HepG2 (cell line): Measurements from ENCODE around the gene ZMIZ1. TPM values are rescaled to one million over a fixed set of nuclear protein-coding genes. Genes with fewer than 3 reads are reported as not detected.

Source experiments
- EHMT2 ChIP-seq: fragments of 200-600 bp; sonication (generic); IDR thresholded peaks from 2 replicates; pipeline ENCODE4 v1.7.0; 2017; ENCODE audit warnings: antibody characterized with exemption, low read depth, low read length, borderline replicate concordance
- FOXP1 ChIP-seq, 2 experiments: fragments of 450-650 bp in 1 of 2; IDR thresholded peaks; 2 replicates each; pipeline ENCODE4 v1.6.1; 2017 to 2018; ENCODE audit warnings: antibody characterized with exemption in 1 of 2
- HDAC1 ChIP-seq: sonication (generic); formaldehyde crosslinking; IDR thresholded peaks from 2 replicates; pipeline ENCODE4 v1.5.1; 2020; ENCODE audit warnings: mild to moderate bottlenecking, missing genetic modification reagents
- HOXA7 ChIP-seq: sonication (generic); formaldehyde crosslinking; IDR thresholded peaks from 2 replicates; pipeline ENCODE4 v1.8.1; 2022; ENCODE audit warnings: mild to moderate bottlenecking, missing genetic modification reagents, moderate library complexity
- HOXA9 ChIP-seq: sonication (generic); formaldehyde crosslinking; IDR thresholded peaks from 2 replicates; pipeline ENCODE4 v1.8.1; 2022; ENCODE audit warnings: missing genetic modification reagents, mild to moderate bottlenecking, moderate library complexity, borderline replicate concordance
- MTA3 ChIP-seq: sonication (generic); formaldehyde crosslinking; IDR thresholded peaks from 2 replicates; pipeline ENCODE4 v1.4.0; 2020; ENCODE audit warnings: missing genetic modification reagents
- MTF1 ChIP-seq: sonication (generic); formaldehyde crosslinking; IDR thresholded peaks from 2 replicates; pipeline ENCODE4 v1.5.0; 2020; ENCODE audit warnings: missing genetic modification reagents
- NCOA2 ChIP-seq: sonication (generic); formaldehyde crosslinking; IDR thresholded peaks from 2 replicates; pipeline ENCODE4 v1.8.0; 2022; ENCODE audit warnings: inconsistent platforms
- NCOA5 ChIP-seq: sonication (generic); formaldehyde crosslinking; IDR thresholded peaks from 2 replicates; pipeline ENCODE4 v1.4.0; 2020; ENCODE audit warnings: missing genetic modification reagents
- NPAS2 ChIP-seq: sonication (generic); formaldehyde crosslinking; IDR thresholded peaks from 2 replicates; pipeline ENCODE4 v1.8.0; 2022; ENCODE audit warnings: mild to moderate bottlenecking, missing genetic modification reagents, borderline replicate concordance
- PAWR ChIP-seq: sonication (generic); formaldehyde crosslinking; IDR thresholded peaks from 2 replicates; pipeline ENCODE4 v1.4.0; 2020; ENCODE audit warnings: missing genetic modification reagents, mild to moderate bottlenecking, borderline replicate concordance
- PAX8 ChIP-seq: sonication (generic); formaldehyde crosslinking; IDR thresholded peaks from 2 replicates; pipeline ENCODE4 v1.8.0; 2022; ENCODE audit warnings: mild to moderate bottlenecking, missing genetic modification reagents, borderline replicate concordance
- RXRB ChIP-seq: IDR thresholded peaks from 2 replicates; pipeline ENCODE4 v1.6.1; 2016; ENCODE audit warnings: borderline replicate concordance, missing genetic modification reagents, missing compliant biosample characterization
- TARDBP ChIP-seq: sonication (generic); formaldehyde crosslinking; IDR thresholded peaks from 2 replicates; pipeline ENCODE4 v1.8.0; 2022; ENCODE audit warnings: mild to moderate bottlenecking, missing genetic modification reagents
- XBP1 ChIP-seq: sonication (generic); formaldehyde crosslinking; IDR thresholded peaks from 2 replicates; pipeline ENCODE4 v1.5.0; 2020; ENCODE audit warnings: missing genetic modification reagents
- ZNF136 ChIP-seq: sonication (generic); formaldehyde crosslinking; IDR thresholded peaks from 2 replicates; pipeline ENCODE4 v1.8.1; 2022; ENCODE audit warnings: low read depth, mild to moderate bottlenecking, moderate library complexity, missing genetic modification reagents
- polyA plus RNA-seq, 8 experiments: library from polyadenylated mRNA; depleted of rRNA in 3 of 8; stranded (reverse) in 7 of 8; unstranded in 1 of 8; fragments of >200 nt; fragmentation: Illumina TruSeq in 4 of 8; extraction: Trizol in 4 of 8; gene quantifications; 2 replicates each; pipeline versions ENCODE4 v1.2.1 to v1.2.3, GENCODE V29; 2011 to 2016; ENCODE audit warnings: low read depth in 4 of 8, missing spikeins in 1 of 8, mixed read lengths in 1 of 8; ENCODE audit not compliant: insufficient read depth in 1 of 8
- total RNA-seq, 5 experiments: library from RNA; depleted of rRNA; stranded (reverse); fragments of >200 nt; fragmentation: Illumina TruSeq; extraction: Trizol; gene quantifications; 2 replicates each; pipeline ENCODE4 v1.2.3, GENCODE V29; 2016; ENCODE audit warnings: low read depth in 1 of 5
- TF ChIP-seq, protein P1 (sequence below): sonication (generic); IDR thresholded peaks from 2 replicates; pipeline ENCODE4 v1.6.1; 2016; ENCODE audit warnings: low read depth, borderline replicate concordance
- TF ChIP-seq, protein P2 (sequence below), 2 experiments: fragments of 450-650 bp in 1 of 2; sonication (generic) in 1 of 2; formaldehyde crosslinking; IDR thresholded peaks; 2 replicates each; pipeline versions ENCODE4 v1.5.0 to v1.8.0; 2020 to 2022; ENCODE audit warnings: mild to moderate bottlenecking in 1 of 2, missing genetic modification reagents in 1 of 2
- TF ChIP-seq, protein P3 (sequence below), 2 experiments: sonication (generic) in 1 of 2; formaldehyde crosslinking in 1 of 2; IDR thresholded peaks; 2 replicates each; pipeline versions ENCODE4 v1.5.1 to v1.6.1; 2011 to 2020; ENCODE audit warnings: borderline replicate concordance in 1 of 2, low read depth in 1 of 2, low read length in 1 of 2, mild to moderate bottlenecking in 1 of 2, missing genetic modification reagents in 1 of 2, moderate library complexity in 1 of 2
- TF ChIP-seq, protein P4 (sequence below): sonication (generic); formaldehyde crosslinking; IDR thresholded peaks from 2 replicates; pipeline ENCODE4 v1.4.0; 2020; ENCODE audit warnings: missing genetic modification reagents, borderline replicate concordance
- TF ChIP-seq, protein P5 (sequence below): sonication (generic); formaldehyde crosslinking; IDR thresholded peaks from 2 replicates; pipeline ENCODE4 v1.4.0; 2020; ENCODE audit warnings: missing genetic modification reagents, borderline replicate concordance

The ZMIZ1 gene
- total and polyA plus RNA-seq, 2 of the 13 experiments (the other 11 are each of a cell fraction or from before 2014, with no cell fraction given) = 5.3 to 10.2 TPM

DNA sequence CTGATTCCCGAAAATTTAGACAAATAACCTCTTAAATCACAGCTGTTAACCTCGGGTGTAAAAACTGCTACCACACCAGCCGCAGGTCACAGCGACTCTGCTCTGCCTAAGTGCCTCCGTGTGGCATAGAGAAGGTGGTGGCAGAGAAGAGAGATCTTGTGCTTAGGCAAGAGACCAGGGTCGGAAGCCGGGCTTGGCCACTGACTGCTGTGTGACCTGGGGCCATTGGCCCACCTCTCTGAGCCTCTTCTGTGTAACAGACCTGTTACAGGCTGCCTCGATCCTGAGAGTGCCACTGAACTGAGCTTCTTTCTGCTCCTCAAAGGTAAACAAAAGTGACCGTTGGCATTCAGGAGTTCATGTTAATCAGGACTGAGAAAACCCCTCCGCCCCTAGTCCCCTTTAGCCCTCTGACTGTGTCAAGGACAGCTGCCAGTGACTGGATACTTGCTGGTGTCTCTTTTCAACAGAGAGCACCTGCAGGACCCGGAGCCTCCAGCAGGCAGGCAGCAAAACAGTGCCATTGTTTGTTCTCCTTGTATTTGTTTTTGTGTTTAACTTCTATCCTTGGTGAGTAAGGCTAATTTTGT is 36.5 kb downstream of the ZMIZ1 start (continued):
- TF ChIP-seq RXRB (CRISPR knock-in tag) = peak; percentile 89
- no peak for TF ChIP-seq ZNF136 (CRISPR knock-in tag)
- TF ChIP-seq NCOA5 (CRISPR knock-in tag) = no peak
- TF ChIP-seq FOXP1 (IDR thresholded peaks at IDR 0.05) = no peak
- peak; percentile 46; the same call in 1 of the 2 replicates for TF ChIP-seq FOXP1 (CRISPR knock-in tag; IDR thresholded peaks at IDR 0.05)
- TF ChIP-seq MTA3 (CRISPR knock-in tag) = no peak
- TF ChIP-seq, protein P1, sequence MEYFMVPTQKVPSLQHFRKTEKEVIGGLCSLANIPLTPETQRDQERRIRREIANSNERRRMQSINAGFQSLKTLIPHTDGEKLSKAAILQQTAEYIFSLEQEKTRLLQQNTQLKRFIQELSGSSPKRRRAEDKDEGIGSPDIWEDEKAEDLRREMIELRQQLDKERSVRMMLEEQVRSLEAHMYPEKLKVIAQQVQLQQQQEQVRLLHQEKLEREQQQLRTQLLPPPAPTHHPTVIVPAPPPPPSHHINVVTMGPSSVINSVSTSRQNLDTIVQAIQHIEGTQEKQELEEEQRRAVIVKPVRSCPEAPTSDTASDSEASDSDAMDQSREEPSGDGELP = peak; percentile 65; the same call in 1 of the 2 replicates
- peak; percentile 86; the same call in 1 of the 2 replicates for TF ChIP-seq TARDBP (CRISPR knock-in tag)
- TF ChIP-seq HOXA7 (CRISPR knock-in tag) = no peak
- TF ChIP-seq HOXA9 (CRISPR knock-in tag) = no peak
- no peak for TF ChIP-seq PAX8 (CRISPR knock-in tag)
- TF ChIP-seq XBP1 (CRISPR knock-in tag) = no peak
- TF ChIP-seq EHMT2 = no peak
- TF ChIP-seq, protein P2, sequence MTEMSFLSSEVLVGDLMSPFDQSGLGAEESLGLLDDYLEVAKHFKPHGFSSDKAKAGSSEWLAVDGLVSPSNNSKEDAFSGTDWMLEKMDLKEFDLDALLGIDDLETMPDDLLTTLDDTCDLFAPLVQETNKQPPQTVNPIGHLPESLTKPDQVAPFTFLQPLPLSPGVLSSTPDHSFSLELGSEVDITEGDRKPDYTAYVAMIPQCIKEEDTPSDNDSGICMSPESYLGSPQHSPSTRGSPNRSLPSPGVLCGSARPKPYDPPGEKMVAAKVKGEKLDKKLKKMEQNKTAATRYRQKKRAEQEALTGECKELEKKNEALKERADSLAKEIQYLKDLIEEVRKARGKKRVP (CRISPR knock-in tag; IDR thresholded peaks at IDR 0.05) = 0 out of 4 replicates have a peak, but pooled peaks of 1 of the 2 experiments have one; percentile 16
- TF ChIP-seq NPAS2 (CRISPR knock-in tag) = no peak
- no peak for TF ChIP-seq PAWR
- peak; percentile 83 for TF ChIP-seq HDAC1 (CRISPR knock-in tag)
- TF ChIP-seq, protein P3, sequence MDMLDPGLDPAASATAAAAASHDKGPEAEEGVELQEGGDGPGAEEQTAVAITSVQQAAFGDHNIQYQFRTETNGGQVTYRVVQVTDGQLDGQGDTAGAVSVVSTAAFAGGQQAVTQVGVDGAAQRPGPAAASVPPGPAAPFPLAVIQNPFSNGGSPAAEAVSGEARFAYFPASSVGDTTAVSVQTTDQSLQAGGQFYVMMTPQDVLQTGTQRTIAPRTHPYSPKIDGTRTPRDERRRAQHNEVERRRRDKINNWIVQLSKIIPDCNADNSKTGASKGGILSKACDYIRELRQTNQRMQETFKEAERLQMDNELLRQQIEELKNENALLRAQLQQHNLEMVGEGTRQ (IDR thresholded peaks at IDR 0.05; ENCODE audit: low read depth, low read length) = no peak
- TF ChIP-seq, protein P3 (CRISPR knock-in tag; IDR thresholded peaks at IDR 0.05; ENCODE audit: borderline replicate concordance) = no peak
- peak; percentile 76 for TF ChIP-seq NCOA2 (CRISPR knock-in tag)
- TF ChIP-seq, protein P4, sequence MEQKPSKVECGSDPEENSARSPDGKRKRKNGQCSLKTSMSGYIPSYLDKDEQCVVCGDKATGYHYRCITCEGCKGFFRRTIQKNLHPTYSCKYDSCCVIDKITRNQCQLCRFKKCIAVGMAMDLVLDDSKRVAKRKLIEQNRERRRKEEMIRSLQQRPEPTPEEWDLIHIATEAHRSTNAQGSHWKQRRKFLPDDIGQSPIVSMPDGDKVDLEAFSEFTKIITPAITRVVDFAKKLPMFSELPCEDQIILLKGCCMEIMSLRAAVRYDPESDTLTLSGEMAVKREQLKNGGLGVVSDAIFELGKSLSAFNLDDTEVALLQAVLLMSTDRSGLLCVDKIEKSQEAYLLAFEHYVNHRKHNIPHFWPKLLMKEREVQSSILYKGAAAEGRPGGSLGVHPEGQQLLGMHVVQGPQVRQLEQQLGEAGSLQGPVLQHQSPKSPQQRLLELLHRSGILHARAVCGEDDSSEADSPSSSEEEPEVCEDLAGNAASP (CRISPR knock-in tag) = peak; percentile 65; the same call in 1 of the 2 replicates
- TF ChIP-seq MTF1 = no peak
- TF ChIP-seq, protein P5, sequence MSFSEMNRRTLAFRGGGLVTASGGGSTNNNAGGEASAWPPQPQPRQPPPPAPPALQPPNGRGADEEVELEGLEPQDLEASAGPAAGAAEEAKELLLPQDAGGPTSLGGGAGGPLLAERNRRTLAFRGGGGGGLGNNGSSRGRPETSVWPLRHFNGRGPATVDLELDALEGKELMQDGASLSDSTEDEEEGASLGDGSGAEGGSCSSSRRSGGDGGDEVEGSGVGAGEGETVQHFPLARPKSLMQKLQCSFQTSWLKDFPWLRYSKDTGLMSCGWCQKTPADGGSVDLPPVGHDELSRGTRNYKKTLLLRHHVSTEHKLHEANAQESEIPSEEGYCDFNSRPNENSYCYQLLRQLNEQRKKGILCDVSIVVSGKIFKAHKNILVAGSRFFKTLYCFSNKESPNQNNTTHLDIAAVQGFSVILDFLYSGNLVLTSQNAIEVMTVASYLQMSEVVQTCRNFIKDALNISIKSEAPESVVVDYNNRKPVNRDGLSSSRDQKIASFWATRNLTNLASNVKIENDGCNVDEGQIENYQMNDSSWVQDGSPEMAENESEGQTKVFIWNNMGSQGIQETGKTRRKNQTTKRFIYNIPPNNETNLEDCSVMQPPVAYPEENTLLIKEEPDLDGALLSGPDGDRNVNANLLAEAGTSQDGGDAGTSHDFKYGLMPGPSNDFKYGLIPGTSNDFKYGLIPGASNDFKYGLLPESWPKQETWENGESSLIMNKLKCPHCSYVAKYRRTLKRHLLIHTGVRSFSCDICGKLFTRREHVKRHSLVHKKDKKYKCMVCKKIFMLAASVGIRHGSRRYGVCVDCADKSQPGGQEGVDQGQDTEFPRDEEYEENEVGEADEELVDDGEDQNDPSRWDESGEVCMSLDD (CRISPR knock-in tag) = no peak
